ENCODE data around the gene SDK1.

The SDK1 gene

DNA sequence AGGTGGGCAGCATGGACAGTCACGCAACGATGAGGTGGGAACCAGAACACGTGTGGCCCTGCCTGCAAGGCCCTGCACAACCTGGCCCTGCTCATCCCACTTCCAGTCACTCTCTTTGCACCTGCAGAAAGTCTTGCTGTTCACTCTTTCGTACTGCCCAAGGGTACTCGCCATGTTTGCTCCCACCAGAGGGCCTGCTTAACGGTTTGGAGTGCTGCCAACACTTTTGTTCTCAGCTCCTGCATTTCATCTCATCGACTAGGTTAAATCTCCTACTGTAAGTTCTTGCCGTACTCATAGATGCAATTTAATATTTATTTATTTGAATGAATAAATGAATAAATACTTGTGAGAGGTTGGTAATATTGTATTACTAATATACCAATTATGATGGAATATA lies 315.3 kb downstream of the SDK1 start:
- Mint-ChIP-seq H3K4me3 (no peak overlapping the region), H3K27me3 (peaks cover 6% of the 10 kb centered on the region), H3K27ac (no peak overlapping the region), H3K9me3 (peaks cover 4 to 5% of the 10 kb centered on the region in 2 donors), H3K4me1 (no peaks in the 10 kb centered on the region)
- no peak for DNase-seq
- no peak for ATAC-seq

- DNase-seq, result no peak
- Mint-ChIP-seq H3K9me3 (peaks cover 21 to 38% of the 10 kb centered on the region in 2 donors), H3K4me3 (no peak overlapping the region), H3K4me1 (no peaks in the 10 kb centered on the region), H3K27me3 (no peaks in the 10 kb centered on the region), H3K27ac (no peak overlapping the region)
- ATAC-seq, result no peak
These were observed 329.0 kb downstream of the SDK1 start for GRCh38 chr7:3630081-3630480.

DNA sequence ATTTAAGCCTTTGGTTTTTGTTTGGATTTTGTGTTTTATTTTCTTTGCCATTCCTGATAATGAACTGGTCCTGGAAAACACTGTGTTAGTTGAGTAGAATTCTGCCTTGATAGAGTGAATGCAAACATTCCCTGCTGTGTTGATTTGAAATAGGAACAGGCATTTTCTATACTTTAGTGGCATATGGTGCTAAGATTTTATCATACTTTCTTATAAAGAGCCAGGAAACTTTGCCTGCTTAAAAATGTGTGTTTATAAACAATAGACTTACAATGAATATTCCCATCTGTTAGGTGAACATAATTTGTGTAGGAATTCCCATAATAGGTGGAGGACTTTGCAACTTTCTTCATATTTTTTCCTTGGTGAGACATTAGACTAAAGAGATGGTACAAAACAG lies 333.3 kb downstream of the SDK1 start:
- Mint-ChIP-seq H3K27ac (no peak overlapping the region), H3K27me3 (peaks cover 8% of the 10 kb centered on the region), H3K4me3 (no peak overlapping the region), H3K9me3 (peaks cover 16 to 22% of the 10 kb centered on the region in 2 donors), H3K4me1 (no peaks in the 10 kb centered on the region)
- DNase-seq, result no peak
- ATAC-seq, result no peak

GRCh38 chr7:3636131-3636860 lies 335.2 kb downstream of the SDK1 start:
- DNase-seq (no peak), ATAC-seq (no peak)
- no peaks in the 10 kb centered on the region for H3K4me1 Mint-ChIP-seq

GRCh38 chr7:3639253-3639652 lies 338.2 kb downstream of the SDK1 start:
- no peak for DNase-seq
- H3K4me1 Mint-ChIP-seq, result no peaks in the 10 kb centered on the region
- no peak overlapping the region for H3K4me3 Mint-ChIP-seq
- H3K9me3 Mint-ChIP-seq, result no peaks in the 10 kb centered on the region
- ATAC-seq, result no peak
- H3K27me3 Mint-ChIP-seq, result peaks cover 8% of the 10 kb centered on the region
- H3K27ac Mint-ChIP-seq, result no peak overlapping the region

More at GRCh38 chr7:3636131-3636860, 335.2 kb downstream of the SDK1 start:
- Mint-ChIP-seq H3K27me3 (peaks cover 8% of the 10 kb centered on the region), H3K4me3 (no peak overlapping the region), H3K9me3 (peaks cover 2 to 3% of the 10 kb centered on the region in 2 donors), H3K27ac (peak overlapping the region in 1 of 2 donors; percentile 53)

GRCh38 chr7:3641582-3641981 lies 340.5 kb downstream of the SDK1 start:
- DNase-seq (no peak), ATAC-seq (no peak)
- Mint-ChIP-seq H3K9me3 (no peaks in the 10 kb centered on the region), H3K4me3 (no peak overlapping the region), H3K27me3 (peaks cover 6% of the 10 kb centered on the region), H3K4me1 (no peaks in the 10 kb centered on the region), H3K27ac (peak overlapping the region in 1 of 2 donors; percentile 9)

- H3K9me3 Mint-ChIP-seq, result no peaks in the 10 kb centered on the region
- ATAC-seq (no peak), DNase-seq (no peak)
- no peaks in the 10 kb centered on the region for H3K4me1 Mint-ChIP-seq
- H3K27me3 Mint-ChIP-seq, result no peaks in the 10 kb centered on the region
- peak overlapping the region in 1 of 2 donors; percentile 51 for H3K27ac Mint-ChIP-seq
- no peak overlapping the region for H3K4me3 Mint-ChIP-seq
These were observed 342.0 kb downstream of the SDK1 start for GRCh38 chr7:3643091-3643490.

- no peaks in the 10 kb centered on the region for H3K27me3 Mint-ChIP-seq
- ATAC-seq, result no peak
- no peak overlapping the region for H3K27ac Mint-ChIP-seq
- no peaks in the 10 kb centered on the region for H3K9me3 Mint-ChIP-seq
- no peak for DNase-seq
- H3K4me3 Mint-ChIP-seq, result no peak overlapping the region
- H3K4me1 Mint-ChIP-seq, result peaks cover 2% of the 10 kb centered on the region
These were observed 347.2 kb downstream of the SDK1 start for GRCh38 chr7:3648276-3648675.

GRCh38 chr7:3649250-3649649 lies 348.2 kb downstream of the SDK1 start:
- Mint-ChIP-seq H3K9me3 (no peaks in the 10 kb centered on the region), H3K27me3 (no peaks in the 10 kb centered on the region), H3K27ac (no peak overlapping the region), H3K4me1 (peaks cover 6% of the 10 kb centered on the region), H3K4me3 (no peak overlapping the region)
- DNase-seq, result no peak
- no peak for ATAC-seq

GRCh38 chr7:3649678-3650440 lies 348.8 kb downstream of the SDK1 start:
- H3K4me1 Mint-ChIP-seq, result peaks cover 6% of the 10 kb centered on the region
- H3K4me3 Mint-ChIP-seq, result no peak overlapping the region
- H3K27ac Mint-ChIP-seq, result no peak overlapping the region
- ATAC-seq (no peak), DNase-seq (no peak)
- no peaks in the 10 kb centered on the region for H3K27me3 Mint-ChIP-seq
- H3K9me3 Mint-ChIP-seq, result no peaks in the 10 kb centered on the region

DNA sequence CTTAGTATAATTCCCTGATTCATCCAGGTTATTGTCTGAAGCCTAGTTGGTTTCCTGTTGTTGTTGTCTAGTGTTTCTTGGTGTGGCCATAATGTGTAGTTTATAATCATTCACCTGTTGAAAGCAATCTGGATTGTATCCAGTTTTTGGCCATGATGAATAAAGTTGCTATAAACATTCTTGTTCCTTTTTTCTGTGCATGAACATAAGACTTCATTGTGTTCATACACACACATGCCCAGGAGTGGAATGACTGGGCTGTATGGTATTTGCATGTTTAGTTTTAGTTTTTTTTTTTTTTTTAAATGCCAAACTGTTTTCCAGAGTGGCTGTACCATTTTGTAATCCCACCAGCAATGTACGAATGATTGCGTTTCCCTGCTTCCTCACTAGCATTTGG lies 349.8 kb downstream of the SDK1 start:
- DNase-seq, result no peak
- no peak for ATAC-seq
- Mint-ChIP-seq H3K4me3 (no peak overlapping the region), H3K4me1 (peaks cover 6% of the 10 kb centered on the region), H3K9me3 (no peaks in the 10 kb centered on the region), H3K27ac (no peak overlapping the region), H3K27me3 (no peaks in the 10 kb centered on the region)

DNA sequence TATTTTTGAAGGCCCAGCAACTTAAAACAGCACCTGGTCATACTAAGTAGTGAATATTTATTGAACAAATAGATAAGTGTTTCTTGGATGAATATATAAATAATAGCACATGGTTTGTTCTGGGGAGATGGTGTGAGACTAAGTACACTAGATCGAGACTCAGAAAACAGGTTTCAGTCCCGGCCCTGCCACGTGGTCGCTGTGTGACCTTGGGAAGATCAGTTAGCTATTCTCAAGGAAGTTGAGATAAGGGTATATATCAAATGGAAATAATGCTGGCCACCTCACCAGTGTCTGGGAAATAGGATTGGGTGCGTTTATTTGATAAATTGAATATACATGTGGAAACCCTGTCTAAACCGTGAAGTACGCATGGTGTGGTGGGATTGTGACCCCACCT lies 354.6 kb downstream of the SDK1 start:
- no peak for DNase-seq
- Mint-ChIP-seq H3K4me3 (no peak overlapping the region), H3K9me3 (no peaks in the 10 kb centered on the region), H3K27ac (no peak overlapping the region), H3K27me3 (no peaks in the 10 kb centered on the region), H3K4me1 (peaks cover 6% of the 10 kb centered on the region)
- ATAC-seq, result no peak

GRCh38 chr7:3657206-3657605 lies 356.2 kb downstream of the SDK1 start:
- Mint-ChIP-seq H3K9me3 (no peaks in the 10 kb centered on the region), H3K27ac (peak overlapping the region in 1 of 2 donors; percentile 61), H3K27me3 (peaks cover 3% of the 10 kb centered on the region), H3K4me1 (peaks cover 6% of the 10 kb centered on the region), H3K4me3 (no peak overlapping the region)
- DNase-seq (no peak), ATAC-seq (no peak)

- H3K4me1 Mint-ChIP-seq, result no peaks in the 10 kb centered on the region
- DNase-seq, result no peak
- H3K27ac Mint-ChIP-seq, result no peak overlapping the region
- no peaks in the 10 kb centered on the region for H3K27me3 Mint-ChIP-seq
- no peaks in the 10 kb centered on the region for H3K9me3 Mint-ChIP-seq
- no peak overlapping the region for H3K4me3 Mint-ChIP-seq
- ATAC-seq, result no peak
These were observed 367.7 kb downstream of the SDK1 start for GRCh38 chr7:3668743-3669142.

GRCh38 chr7:3670898-3671297 lies 369.8 kb downstream of the SDK1 start:
- DNase-seq (peak in 1 of 2 donors; percentile 13), ATAC-seq (peak; percentile 58)
- H3K4me1 Mint-ChIP-seq, result no peaks in the 10 kb centered on the region
- no peaks in the 10 kb centered on the region for H3K27me3 Mint-ChIP-seq
- H3K27ac Mint-ChIP-seq, result no peak overlapping the region
- no peaks in the 10 kb centered on the region for H3K9me3 Mint-ChIP-seq
- H3K4me3 Mint-ChIP-seq, result no peak overlapping the region

GRCh38 chr7:3673524-3673923 lies 372.5 kb downstream of the SDK1 start:
- no peak overlapping the region for H3K27ac Mint-ChIP-seq
- peaks cover 0 to 5% of the 10 kb centered on the region in 2 donors for H3K9me3 Mint-ChIP-seq
- peak; percentile 25 to 37 for DNase-seq
- H3K27me3 Mint-ChIP-seq, result no peaks in the 10 kb centered on the region
- no peak for ATAC-seq
- H3K4me3 Mint-ChIP-seq, result no peak overlapping the region
- no peaks in the 10 kb centered on the region for H3K4me1 Mint-ChIP-seq

Measured in stimulated activated naive CD8-positive, alpha-beta T cell treated with anti-CD3 and anti-CD28 coated beads, Interleukin-15, amount 100 ng/mL, for 72 hours (primary cell).